Fibroblast of villous mesenchyme (primary cell): ENCODE results near the gene IL3. TPM values are rescaled to one million over a fixed set of nuclear protein-coding genes. Genes with fewer than 3 reads are reported as not detected.

ENCODE experiments used
- DNase-seq: peaks from one replicate; pipeline ENCODE4 v3.0.0-alpha.2; 2010; ENCODE audit warnings: low read depth
- H3K4me3 ChIP-seq: 2 replicates; pipeline ENCODE4 v1.5.1; 2011; ENCODE audit warnings: low read depth, mild to moderate bottlenecking, low read length
- total RNA-seq: library from RNA; depleted of rRNA; stranded (reverse); fragments of >200 nt; gene quantifications from 2 replicates; pipeline ENCODE4 v1.2.3, GENCODE V29; 2012
- TF ChIP-seq, protein P1 (sequence below): IDR thresholded peaks from 2 replicates; pipeline ENCODE4 v1.5.1; 2012; ENCODE audit warnings: low read depth, mild to moderate bottlenecking, low read length; ENCODE audit not compliant: insufficient read depth

Gene IL3
- total RNA-seq, 1 donor = not detected

DNA sequence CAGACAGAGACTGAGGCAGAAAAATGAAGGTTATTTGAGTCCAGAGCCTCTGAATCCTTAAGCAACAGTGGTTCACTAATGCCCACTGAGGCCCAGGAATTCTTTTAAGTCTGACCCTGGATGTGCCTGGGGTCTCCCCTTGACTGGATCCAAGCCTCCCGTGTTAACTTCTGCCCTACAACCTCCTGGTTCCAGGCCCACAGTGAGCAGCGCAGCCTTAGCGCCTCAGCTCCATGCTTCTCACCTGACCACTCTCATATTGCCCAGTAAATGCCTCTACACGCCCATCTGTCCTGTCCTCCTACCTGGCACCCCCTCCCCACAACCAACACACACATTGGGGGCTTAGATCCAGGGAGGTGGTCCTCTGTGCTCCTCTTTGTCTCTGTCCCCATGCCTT, 6.4 kb downstream of the IL3 start:
- no peak for DNase-seq
- no peak overlapping the region for H3K4me3 ChIP-seq
- TF ChIP-seq, protein P1, sequence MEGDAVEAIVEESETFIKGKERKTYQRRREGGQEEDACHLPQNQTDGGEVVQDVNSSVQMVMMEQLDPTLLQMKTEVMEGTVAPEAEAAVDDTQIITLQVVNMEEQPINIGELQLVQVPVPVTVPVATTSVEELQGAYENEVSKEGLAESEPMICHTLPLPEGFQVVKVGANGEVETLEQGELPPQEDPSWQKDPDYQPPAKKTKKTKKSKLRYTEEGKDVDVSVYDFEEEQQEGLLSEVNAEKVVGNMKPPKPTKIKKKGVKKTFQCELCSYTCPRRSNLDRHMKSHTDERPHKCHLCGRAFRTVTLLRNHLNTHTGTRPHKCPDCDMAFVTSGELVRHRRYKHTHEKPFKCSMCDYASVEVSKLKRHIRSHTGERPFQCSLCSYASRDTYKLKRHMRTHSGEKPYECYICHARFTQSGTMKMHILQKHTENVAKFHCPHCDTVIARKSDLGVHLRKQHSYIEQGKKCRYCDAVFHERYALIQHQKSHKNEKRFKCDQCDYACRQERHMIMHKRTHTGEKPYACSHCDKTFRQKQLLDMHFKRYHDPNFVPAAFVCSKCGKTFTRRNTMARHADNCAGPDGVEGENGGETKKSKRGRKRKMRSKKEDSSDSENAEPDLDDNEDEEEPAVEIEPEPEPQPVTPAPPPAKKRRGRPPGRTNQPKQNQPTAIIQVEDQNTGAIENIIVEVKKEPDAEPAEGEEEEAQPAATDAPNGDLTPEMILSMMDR = no peak

DNA sequence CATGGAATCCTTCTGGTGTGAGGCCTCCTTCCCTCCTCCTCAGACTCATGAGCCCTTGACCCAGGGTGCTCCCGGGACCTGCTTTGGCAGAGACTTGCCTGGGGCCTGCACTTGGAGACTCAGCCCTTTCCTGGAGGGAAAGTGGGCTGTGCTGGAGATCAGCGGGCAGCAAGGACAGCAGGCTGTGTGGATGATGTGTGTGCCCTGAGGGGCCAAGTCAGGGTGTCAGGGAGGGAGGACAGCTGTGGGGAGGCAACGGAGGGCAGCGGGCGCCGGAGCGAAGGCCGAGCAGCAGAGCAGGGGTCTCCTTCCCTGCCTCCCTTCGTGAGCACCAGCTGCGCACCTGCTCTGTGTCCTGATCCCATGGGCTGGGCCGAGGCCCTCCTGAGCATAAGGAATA, 7.0 kb downstream of the IL3 start:
- no peak overlapping the region for H3K4me3 ChIP-seq
- no peak for DNase-seq
- TF ChIP-seq, protein P1 = no peak

DNA sequence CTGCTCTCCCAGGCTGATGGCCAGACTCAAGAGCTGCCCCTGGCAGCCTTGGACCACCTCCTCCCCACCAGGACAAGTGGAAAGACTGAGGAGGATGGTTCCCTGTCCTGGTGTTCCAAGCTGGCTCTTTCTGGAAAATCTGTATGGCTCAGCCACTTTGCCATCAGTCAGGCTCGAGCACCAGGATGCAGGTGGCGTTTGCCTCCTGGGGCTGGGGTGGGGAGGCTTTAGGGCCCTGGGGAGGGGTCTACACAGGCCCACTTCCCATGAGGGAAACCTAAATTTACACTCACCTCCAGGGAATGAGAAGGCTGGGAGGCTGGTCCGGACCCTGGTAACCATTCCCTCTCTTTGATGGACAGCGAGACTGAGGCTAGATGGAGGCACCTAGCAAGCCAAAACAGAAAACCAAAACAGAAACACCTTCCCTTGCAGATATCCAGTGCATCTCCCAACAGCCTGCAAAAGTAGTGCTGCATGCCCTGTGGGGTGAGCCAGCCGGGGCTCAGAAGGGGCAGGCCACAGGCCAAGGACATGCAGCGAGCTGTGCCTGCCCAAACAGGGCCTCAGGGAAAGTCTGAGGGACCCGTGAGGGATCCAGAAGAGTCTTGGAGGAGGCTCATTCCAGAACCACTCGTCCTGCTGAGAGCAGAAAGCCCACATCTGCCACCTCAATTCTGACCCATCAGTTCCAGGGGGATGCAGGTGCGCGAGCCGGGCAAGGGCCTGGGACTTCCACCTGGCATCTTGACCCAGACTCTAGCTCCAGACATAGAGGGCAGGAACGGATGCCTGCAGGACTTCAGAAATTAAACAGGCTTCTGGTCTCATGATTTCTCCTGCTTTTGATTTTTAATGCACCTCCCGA, 7.7 kb downstream of the IL3 start:
- TF ChIP-seq, protein P1 = no peak
- no peak overlapping the region for H3K4me3 ChIP-seq
- DNase-seq = no peak

DNA sequence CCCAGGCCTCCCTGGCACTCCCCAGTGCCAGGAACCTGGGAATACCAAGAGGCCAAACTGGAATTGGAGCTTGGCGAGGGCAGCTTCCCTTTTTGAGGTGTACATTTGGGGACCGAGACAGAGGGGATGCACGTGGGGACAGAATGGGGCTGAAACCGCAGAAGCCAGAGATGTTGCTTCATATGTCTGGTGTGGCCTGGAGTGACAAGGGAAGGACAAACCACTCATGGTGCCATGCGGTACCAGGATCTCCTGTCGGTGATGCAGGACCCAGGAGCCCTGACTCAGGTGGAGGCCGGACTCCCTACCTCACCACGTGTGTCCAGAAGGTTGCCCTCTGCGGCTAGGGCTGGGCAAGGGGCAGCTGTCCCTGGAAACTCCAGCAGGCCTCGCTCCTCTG, 9.1 kb downstream of the IL3 start:
- TF ChIP-seq, protein P1 = no peak
- no peak for DNase-seq
- no peak overlapping the region for H3K4me3 ChIP-seq

DNA sequence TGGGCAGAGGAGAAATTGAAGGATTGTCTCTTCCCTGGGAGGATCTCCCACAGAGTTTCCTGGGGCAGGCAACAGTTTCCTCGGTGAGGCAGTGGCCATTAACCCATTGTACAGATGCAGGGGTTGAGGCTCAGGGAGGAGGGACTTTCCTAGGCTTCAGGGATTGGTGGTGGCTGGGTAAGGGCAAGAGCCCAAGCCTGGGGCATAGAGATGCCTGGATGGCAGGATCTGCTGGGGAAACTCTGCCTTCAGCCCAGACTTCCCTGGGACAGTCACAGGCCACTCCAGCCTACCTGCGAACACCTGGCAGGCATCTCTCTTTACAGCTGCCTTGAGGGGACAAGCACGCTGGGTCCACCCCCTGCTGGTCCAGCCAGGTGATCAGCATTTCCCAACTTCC, 9.5 kb downstream of the IL3 start:
- no peak overlapping the region for H3K4me3 ChIP-seq
- DNase-seq = no peak
- TF ChIP-seq, protein P1 = no peak

DNA sequence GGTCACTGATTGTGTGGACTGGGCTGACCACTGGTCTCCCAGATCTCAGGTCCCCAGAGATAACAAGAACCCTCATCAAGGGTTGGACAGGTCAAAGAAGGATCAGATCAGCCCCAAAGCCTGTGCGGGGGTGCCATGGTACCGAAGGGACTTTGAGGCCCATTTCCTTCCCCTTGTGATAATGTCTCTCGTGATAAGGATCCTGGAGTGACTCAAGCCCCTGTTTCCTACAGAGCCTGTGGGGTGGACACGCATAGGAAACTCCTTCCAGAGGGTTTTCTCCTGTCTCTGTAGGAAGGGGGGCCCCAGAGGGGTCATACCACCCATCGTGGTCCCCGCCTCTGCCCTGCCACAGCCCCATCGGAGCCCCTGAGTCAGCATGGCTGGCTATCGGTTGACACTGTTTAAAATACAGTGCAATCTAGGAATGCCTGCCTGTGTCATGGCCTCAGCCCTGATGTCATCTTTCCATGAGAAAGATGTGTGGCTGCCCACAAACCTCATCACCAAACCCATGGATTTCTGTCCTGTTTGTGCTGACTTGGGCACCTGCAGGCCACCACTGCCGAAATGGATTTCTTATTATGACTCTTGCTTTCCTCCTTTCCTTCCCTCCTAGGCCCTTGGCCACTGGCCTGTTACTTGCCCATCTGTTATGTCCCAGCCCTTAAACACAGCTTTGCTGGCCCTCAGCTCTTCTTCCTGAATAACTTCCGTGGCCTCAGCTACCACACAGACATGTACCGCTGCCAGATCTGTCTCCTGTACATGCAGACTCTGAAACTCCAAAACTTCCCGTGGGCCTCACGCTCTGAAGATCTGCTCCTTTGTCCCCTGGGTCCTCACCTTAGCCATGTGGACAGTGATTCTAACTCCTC, 10.2 kb downstream of the IL3 start:
- H3K4me3 ChIP-seq = no peak overlapping the region
- TF ChIP-seq, protein P1 = no peak
- peak; percentile 5 for DNase-seq
